ENCODE results near the gene TRIM47.

DNA sequence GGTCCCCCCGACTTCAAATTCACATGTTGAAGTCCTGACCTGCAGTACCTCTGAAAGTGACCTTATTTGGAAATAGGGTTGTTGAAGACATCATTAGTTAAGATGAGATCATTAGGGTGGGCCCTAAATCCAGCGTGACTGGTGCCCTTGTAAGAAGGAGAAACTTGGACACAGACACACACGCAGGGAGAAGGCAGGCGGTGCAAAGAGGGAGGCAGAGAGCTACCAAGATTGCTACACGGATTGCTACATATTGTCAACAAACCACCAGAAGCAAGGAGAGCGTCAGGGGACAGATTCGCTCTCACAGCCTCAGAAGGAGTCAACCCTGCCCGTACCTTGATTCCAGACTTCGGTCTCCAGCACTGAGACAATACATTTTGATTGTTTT is 16.5 kb downstream of the TRIM47 start:
- TF ChIP-seq, protein P1, sequence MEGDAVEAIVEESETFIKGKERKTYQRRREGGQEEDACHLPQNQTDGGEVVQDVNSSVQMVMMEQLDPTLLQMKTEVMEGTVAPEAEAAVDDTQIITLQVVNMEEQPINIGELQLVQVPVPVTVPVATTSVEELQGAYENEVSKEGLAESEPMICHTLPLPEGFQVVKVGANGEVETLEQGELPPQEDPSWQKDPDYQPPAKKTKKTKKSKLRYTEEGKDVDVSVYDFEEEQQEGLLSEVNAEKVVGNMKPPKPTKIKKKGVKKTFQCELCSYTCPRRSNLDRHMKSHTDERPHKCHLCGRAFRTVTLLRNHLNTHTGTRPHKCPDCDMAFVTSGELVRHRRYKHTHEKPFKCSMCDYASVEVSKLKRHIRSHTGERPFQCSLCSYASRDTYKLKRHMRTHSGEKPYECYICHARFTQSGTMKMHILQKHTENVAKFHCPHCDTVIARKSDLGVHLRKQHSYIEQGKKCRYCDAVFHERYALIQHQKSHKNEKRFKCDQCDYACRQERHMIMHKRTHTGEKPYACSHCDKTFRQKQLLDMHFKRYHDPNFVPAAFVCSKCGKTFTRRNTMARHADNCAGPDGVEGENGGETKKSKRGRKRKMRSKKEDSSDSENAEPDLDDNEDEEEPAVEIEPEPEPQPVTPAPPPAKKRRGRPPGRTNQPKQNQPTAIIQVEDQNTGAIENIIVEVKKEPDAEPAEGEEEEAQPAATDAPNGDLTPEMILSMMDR (IDR thresholded peaks at IDR 0.05; ENCODE audit: low read depth, low read length, missing input control): no peak
- TF ChIP-seq NR2F2 (IDR thresholded peaks at IDR 0.05) (no peak), JUND (IDR thresholded peaks at IDR 0.05) (no peak), YY1 (IDR thresholded peaks at IDR 0.05) (no peak), HNF4A (conservative IDR thresholded peaks at IDR 0.05) (no peak), EGR1 (IDR thresholded peaks at IDR 0.05; ENCODE audit: low read depth in 2 of 2) (no peak), HNF4G (IDR thresholded peaks at IDR 0.05) (no peak), RXRA (IDR thresholded peaks at IDR 0.05) (no peak), GABPA (IDR thresholded peaks at IDR 0.05 in 1 of 2, conservative IDR thresholded peaks at IDR 0.05 in 1 of 2) (no peak), TAF1 (conservative IDR thresholded peaks at IDR 0.05) (no peak), FOXA1 (IDR thresholded peaks at IDR 0.05) (no peak)
- TF ChIP-seq, protein P2, sequence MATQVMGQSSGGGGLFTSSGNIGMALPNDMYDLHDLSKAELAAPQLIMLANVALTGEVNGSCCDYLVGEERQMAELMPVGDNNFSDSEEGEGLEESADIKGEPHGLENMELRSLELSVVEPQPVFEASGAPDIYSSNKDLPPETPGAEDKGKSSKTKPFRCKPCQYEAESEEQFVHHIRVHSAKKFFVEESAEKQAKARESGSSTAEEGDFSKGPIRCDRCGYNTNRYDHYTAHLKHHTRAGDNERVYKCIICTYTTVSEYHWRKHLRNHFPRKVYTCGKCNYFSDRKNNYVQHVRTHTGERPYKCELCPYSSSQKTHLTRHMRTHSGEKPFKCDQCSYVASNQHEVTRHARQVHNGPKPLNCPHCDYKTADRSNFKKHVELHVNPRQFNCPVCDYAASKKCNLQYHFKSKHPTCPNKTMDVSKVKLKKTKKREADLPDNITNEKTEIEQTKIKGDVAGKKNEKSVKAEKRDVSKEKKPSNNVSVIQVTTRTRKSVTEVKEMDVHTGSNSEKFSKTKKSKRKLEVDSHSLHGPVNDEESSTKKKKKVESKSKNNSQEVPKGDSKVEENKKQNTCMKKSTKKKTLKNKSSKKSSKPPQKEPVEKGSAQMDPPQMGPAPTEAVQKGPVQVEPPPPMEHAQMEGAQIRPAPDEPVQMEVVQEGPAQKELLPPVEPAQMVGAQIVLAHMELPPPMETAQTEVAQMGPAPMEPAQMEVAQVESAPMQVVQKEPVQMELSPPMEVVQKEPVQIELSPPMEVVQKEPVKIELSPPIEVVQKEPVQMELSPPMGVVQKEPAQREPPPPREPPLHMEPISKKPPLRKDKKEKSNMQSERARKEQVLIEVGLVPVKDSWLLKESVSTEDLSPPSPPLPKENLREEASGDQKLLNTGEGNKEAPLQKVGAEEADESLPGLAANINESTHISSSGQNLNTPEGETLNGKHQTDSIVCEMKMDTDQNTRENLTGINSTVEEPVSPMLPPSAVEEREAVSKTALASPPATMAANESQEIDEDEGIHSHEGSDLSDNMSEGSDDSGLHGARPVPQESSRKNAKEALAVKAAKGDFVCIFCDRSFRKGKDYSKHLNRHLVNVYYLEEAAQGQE (IDR thresholded peaks at IDR 0.05): no peak
- TF ChIP-seq, protein P3, sequence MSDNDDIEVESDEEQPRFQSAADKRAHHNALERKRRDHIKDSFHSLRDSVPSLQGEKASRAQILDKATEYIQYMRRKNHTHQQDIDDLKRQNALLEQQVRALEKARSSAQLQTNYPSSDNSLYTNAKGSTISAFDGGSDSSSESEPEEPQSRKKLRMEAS (IDR thresholded peaks at IDR 0.05): no peak
